Neural cell (in vitro differentiated cells): Measurements from ENCODE around the gene SLC3A2. TPM values are rescaled to one million over a fixed set of nuclear protein-coding genes. Genes with fewer than 3 reads are reported as not detected.

Experiments
- H2AFZ ChIP-seq: fragments of 200-600, 300-800 bp; sonication (generic), shearing (Covaris generic); 2 replicates; pipeline ENCODE4 v1.6.0; 2014; ENCODE audit warnings: low read depth, mild to moderate bottlenecking, antibody characterized with exemption, low read length, moderate library complexity
- H3F3A ChIP-seq: fragments of 200-600 bp; shearing (Covaris generic); 2 replicates; pipeline ENCODE4 v1.6.1; 2016; ENCODE audit warnings: mild to moderate bottlenecking, moderate library complexity, mixed read lengths, antibody characterized with exemption, low read length; ENCODE audit not compliant: insufficient read depth, poor library complexity, severe bottlenecking
- H3K27ac ChIP-seq: fragments of 200-600, 300-800 bp; sonication (generic), shearing (Covaris generic); 2 replicates; pipeline ENCODE4 v1.5.1; 2014; ENCODE audit warnings: mild to moderate bottlenecking, low read length, moderate library complexity
- H3K27me3 ChIP-seq: fragments of 300-800, 200-600 bp; sonication (generic), shearing (Covaris generic); 2 replicates; pipeline ENCODE4 v1.6.0; 2014; ENCODE audit warnings: mild to moderate bottlenecking, low read depth, low read length, moderate library complexity; ENCODE audit not compliant: insufficient read depth
- H3K36me3 ChIP-seq: fragments of 300-800, 200-600 bp; sonication (generic), shearing (Covaris generic); 2 replicates; pipeline ENCODE4 v1.5.1; 2014; ENCODE audit warnings: mild to moderate bottlenecking, antibody characterized with exemption, low read length, moderate library complexity; ENCODE audit not compliant: insufficient read depth
- H3K4me2 ChIP-seq: fragments of 300-800, 200-600 bp; sonication (generic), shearing (Covaris generic); 2 replicates; pipeline ENCODE4 v1.6.0; 2014; ENCODE audit warnings: mild to moderate bottlenecking, low read length
- H3K4me3 ChIP-seq: fragments of 300-800, 200-600 bp; sonication (generic), shearing (Covaris generic); 2 replicates; pipeline ENCODE4 v1.5.1; 2014; ENCODE audit warnings: mild to moderate bottlenecking, low read length, moderate library complexity
- H3K79me2 ChIP-seq: fragments of 200-600 bp; shearing (Covaris generic); replicated peaks from 2 replicates; pipeline ENCODE4 v1.6.0; 2014; ENCODE audit warnings: mild to moderate bottlenecking, low read length, moderate library complexity; ENCODE audit not compliant: insufficient read depth
- H3K9ac ChIP-seq: fragments of 300-800, 200-600 bp; sonication (generic), shearing (Covaris generic); 2 replicates; pipeline ENCODE4 v1.6.1; 2016; ENCODE audit warnings: mild to moderate bottlenecking, low read length, mixed read lengths
- H3K9me2 ChIP-seq: fragments of 200-600 bp; shearing (Covaris generic); 2 replicates; pipeline ENCODE4 v1.6.1; 2016; ENCODE audit warnings: mild to moderate bottlenecking, low read length, mixed read lengths; ENCODE audit not compliant: insufficient read depth
- H3K9me3 ChIP-seq: fragments of 200-600, 300-800 bp; sonication (generic), shearing (Covaris generic); 2 replicates; pipeline ENCODE4 v1.6.1; 2016; ENCODE audit warnings: mild to moderate bottlenecking, mixed run types, low read length, moderate library complexity, mixed read lengths
- H4K20me1 ChIP-seq: fragments of 200-600 bp; shearing (Covaris generic); 2 replicates; pipeline ENCODE4 v1.6.1; 2016; ENCODE audit warnings: mild to moderate bottlenecking, mixed run types; ENCODE audit not compliant: insufficient read depth
- EP300 ChIP-seq: fragments of 450-650 bp; conservative IDR thresholded peaks from 2 replicates; pipeline ENCODE4 v1.6.1; 2014; ENCODE audit warnings: antibody characterized with exemption, mild to moderate bottlenecking, moderate library complexity; ENCODE audit not compliant: poor library complexity, severe bottlenecking
- EZH2 ChIP-seq: fragments of 200-600, 300-800 bp; shearing (Covaris generic), sonication (generic); IDR thresholded peaks from 2 replicates; pipeline ENCODE4 v1.6.1; 2014; ENCODE audit warnings: antibody characterized with exemption, low read length, borderline replicate concordance, mild to moderate bottlenecking; ENCODE audit not compliant: insufficient read depth, poor library complexity, severe bottlenecking
- MXI1 ChIP-seq: fragments of 450-650 bp; conservative IDR thresholded peaks from 2 replicates; pipeline ENCODE4 v1.6.1; 2014; ENCODE audit warnings: antibody characterized with exemption, mild to moderate bottlenecking; ENCODE audit not compliant: poor library complexity, severe bottlenecking
- POLR2AphosphoS5 ChIP-seq: IDR thresholded peaks from 2 replicates; pipeline ENCODE4 v1.6.1; 2012
- RAD21 ChIP-seq: fragments of 450-650 bp; conservative IDR thresholded peaks from 2 replicates; pipeline ENCODE4 v1.6.1; 2014; ENCODE audit warnings: antibody characterized with exemption, mild to moderate bottlenecking, moderate library complexity
- SMC3 ChIP-seq: fragments of 450-650 bp; conservative IDR thresholded peaks from 2 replicates; pipeline ENCODE4 v1.6.1; 2014; ENCODE audit warnings: antibody characterized with exemption, mild to moderate bottlenecking, moderate library complexity; ENCODE audit not compliant: poor library complexity
- TAF1 ChIP-seq: IDR thresholded peaks from 2 replicates; pipeline ENCODE4 v1.6.1; 2012; ENCODE audit warnings: low read depth
- polyA plus RNA-seq: library from polyadenylated mRNA; depleted of rRNA; stranded (reverse); fragments of >200 nt; gene quantifications from 2 replicates; pipeline ENCODE4 v1.2.3, GENCODE V29; 2014
- TF ChIP-seq, protein P1 (sequence below): fragments of 450-650 bp; IDR thresholded peaks from 2 replicates; pipeline ENCODE4 v1.5.1; 2014; ENCODE audit warnings: antibody characterized with exemption, mild to moderate bottlenecking, moderate library complexity; ENCODE audit not compliant: poor library complexity, severe bottlenecking
- TF ChIP-seq, protein P2 (sequence below): IDR thresholded peaks from 2 replicates; pipeline ENCODE4 v1.6.1; 2012; ENCODE audit warnings: borderline replicate concordance

SLC3A2 gene
- polyA plus RNA-seq, 1 donor from 2014 or later = 176 TPM

DNA sequence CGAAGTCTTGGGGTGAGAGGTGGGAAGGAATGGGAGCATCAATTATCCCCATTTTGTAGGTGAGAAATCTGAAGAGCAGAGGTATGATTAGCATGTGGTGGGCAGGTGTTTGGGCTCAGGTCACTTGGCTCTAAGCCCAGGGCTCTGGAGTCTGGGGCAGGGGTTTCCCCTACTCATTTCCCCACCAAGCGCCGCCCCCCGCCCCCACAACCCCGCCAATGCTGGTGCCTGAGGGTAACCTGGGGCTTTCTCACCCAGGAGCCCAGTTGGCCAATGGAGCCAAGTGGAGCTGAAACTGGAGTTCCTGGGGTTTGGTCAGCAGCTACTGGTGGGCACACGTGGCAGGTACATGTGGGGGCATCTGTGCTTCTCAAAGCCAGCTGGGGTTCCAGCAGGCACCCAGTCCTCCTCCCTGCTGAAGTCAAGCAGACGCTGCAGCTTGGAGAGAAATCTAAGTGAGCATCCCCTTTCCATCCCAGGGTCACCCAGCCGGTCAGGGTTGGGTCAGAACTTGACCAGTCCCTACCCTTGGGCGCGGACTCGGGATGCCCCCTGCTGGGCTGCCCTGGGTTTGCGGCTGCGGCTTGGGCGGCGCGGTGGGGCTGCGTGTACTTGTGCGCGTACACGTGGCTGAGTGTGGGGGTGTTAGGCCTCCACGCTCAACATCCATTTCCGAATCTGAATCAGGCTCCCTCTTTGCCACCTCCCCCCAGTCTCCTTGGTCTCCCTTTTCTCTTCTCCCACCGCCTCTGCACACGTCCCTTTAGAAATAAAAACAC is 42.1 kb downstream of the SLC3A2 start:
- H3K27me3 ChIP-seq = peaks cover 54% of the 10 kb centered on the region
- TF ChIP-seq EP300 = no peak
- no peak for TF ChIP-seq MXI1
- no peak for TF ChIP-seq POLR2AphosphoS5
- TF ChIP-seq RAD21 = no peak

DNA sequence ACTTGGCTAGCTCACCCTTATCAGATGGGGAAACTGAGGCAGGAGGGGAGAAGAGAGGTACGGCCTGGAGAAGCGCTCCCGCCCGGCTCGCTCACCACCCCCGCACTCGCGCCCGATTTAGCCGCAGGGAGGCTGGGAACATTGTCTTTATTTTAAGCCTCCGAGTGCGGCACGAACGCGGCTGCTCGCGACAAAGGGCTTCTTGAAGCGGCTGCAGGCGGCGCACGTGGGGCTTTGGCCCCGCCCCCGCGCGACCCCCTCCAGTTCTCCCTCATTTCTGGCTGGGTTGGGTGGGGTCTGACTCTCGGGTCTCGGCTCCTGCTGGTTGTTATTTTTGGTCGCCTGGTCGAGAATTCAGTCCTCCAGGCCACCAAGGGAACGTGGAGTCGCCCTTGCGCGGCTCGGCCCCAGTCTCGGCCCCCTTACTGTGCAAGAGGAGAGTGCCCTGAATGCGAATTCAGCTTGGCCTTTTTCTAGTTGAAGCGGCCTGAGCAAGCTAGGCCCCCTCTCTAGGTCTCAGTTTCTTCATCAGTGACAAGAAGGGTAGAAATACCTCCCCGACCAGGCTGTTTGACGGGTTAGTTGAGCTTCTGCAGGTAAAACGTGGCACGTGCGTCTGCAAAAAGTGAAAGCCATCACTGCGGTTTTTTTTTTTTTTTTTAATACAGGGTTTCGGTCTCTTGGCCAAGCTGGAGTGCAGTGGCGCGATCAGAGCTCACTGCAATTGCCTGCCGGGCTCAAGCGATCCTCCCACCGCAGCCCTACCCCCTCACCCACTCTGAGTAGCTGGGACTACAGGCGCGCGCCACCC is 43.1 kb downstream of the SLC3A2 start:
- peak overlapping the region; percentile 52 for H3K9ac ChIP-seq
- peaks cover 64% of the 10 kb centered on the region for H3K27me3 ChIP-seq
- H2AFZ ChIP-seq = peak overlapping the region; percentile 4

More for the DNA sequence above, 42.1 kb downstream of the SLC3A2 start:
- Histone ChIP-seq H3K9me2 (no peaks in the 10 kb centered on the region), H3K4me3 (peak overlapping the region; percentile 62), H3F3A (no peaks in the 10 kb centered on the region), H3K4me2 (no peak overlapping the region), H4K20me1 (no peaks in the 10 kb centered on the region), H3K27ac (no peak overlapping the region), H3K36me3 (no peaks in the 10 kb centered on the region), H3K79me2 (no peaks in the 10 kb centered on the region), H2AFZ (no peak overlapping the region), H3K9me3 (no peaks in the 10 kb centered on the region), H3K9ac (no peak overlapping the region)

More for the DNA sequence above, 43.1 kb downstream of the SLC3A2 start:
- Histone ChIP-seq H3K79me2 (no peaks in the 10 kb centered on the region), H3K4me2 (no peak overlapping the region), H3K9me3 (no peaks in the 10 kb centered on the region), H3K36me3 (no peaks in the 10 kb centered on the region), H3K9me2 (no peaks in the 10 kb centered on the region), H3K27ac (no peak overlapping the region), H4K20me1 (no peaks in the 10 kb centered on the region), H3F3A (no peaks in the 10 kb centered on the region), H3K4me3 (peak overlapping the region; percentile 62)
- TF ChIP-seq TAF1 (no peak), SMC3 (no peak), MXI1 (no peak), EP300 (no peak), EZH2 (no peak), RAD21 (no peak), POLR2AphosphoS5 (no peak)
- TF ChIP-seq, protein P1, sequence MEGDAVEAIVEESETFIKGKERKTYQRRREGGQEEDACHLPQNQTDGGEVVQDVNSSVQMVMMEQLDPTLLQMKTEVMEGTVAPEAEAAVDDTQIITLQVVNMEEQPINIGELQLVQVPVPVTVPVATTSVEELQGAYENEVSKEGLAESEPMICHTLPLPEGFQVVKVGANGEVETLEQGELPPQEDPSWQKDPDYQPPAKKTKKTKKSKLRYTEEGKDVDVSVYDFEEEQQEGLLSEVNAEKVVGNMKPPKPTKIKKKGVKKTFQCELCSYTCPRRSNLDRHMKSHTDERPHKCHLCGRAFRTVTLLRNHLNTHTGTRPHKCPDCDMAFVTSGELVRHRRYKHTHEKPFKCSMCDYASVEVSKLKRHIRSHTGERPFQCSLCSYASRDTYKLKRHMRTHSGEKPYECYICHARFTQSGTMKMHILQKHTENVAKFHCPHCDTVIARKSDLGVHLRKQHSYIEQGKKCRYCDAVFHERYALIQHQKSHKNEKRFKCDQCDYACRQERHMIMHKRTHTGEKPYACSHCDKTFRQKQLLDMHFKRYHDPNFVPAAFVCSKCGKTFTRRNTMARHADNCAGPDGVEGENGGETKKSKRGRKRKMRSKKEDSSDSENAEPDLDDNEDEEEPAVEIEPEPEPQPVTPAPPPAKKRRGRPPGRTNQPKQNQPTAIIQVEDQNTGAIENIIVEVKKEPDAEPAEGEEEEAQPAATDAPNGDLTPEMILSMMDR = no peak
- TF ChIP-seq, protein P2, sequence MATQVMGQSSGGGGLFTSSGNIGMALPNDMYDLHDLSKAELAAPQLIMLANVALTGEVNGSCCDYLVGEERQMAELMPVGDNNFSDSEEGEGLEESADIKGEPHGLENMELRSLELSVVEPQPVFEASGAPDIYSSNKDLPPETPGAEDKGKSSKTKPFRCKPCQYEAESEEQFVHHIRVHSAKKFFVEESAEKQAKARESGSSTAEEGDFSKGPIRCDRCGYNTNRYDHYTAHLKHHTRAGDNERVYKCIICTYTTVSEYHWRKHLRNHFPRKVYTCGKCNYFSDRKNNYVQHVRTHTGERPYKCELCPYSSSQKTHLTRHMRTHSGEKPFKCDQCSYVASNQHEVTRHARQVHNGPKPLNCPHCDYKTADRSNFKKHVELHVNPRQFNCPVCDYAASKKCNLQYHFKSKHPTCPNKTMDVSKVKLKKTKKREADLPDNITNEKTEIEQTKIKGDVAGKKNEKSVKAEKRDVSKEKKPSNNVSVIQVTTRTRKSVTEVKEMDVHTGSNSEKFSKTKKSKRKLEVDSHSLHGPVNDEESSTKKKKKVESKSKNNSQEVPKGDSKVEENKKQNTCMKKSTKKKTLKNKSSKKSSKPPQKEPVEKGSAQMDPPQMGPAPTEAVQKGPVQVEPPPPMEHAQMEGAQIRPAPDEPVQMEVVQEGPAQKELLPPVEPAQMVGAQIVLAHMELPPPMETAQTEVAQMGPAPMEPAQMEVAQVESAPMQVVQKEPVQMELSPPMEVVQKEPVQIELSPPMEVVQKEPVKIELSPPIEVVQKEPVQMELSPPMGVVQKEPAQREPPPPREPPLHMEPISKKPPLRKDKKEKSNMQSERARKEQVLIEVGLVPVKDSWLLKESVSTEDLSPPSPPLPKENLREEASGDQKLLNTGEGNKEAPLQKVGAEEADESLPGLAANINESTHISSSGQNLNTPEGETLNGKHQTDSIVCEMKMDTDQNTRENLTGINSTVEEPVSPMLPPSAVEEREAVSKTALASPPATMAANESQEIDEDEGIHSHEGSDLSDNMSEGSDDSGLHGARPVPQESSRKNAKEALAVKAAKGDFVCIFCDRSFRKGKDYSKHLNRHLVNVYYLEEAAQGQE = no peak
